Measurements from ENCODE around the gene GLDN. TPM values are rescaled to one million over a fixed set of nuclear protein-coding genes. Genes with fewer than 3 reads are reported as not detected.

The GLDN gene
- total RNA-seq, 4 donors from 2014 or later: 0.77 to 11.8 (median 3.7) TPM

DNA sequence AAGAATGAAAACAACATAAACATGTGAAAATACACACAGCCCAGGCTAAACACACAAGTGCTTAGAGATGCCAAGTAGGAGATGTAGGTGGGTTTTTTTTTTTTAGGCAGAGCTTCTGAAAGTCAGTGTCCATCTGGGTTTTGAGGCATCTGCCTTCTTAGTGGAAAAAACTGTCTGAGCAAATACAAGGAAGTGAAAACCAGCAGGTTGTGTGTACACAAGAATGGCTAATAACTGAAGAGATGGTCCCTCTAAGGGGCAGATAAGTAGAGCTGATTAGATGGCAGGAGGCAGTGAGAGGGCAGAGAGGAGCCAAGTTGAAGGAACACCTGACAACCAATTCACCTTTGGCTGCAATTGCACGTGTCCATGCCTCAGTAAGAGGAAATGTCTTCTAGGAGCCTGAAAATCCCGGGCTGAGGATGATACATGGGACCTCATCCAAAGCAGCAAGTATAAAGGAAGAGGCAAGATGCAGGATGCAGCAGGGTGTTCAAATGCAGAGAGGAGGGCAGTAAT, 37.9 kb upstream of the GLDN start:
- H3K27ac ChIP-seq: no peak overlapping the region
- intact Hi-C loops (cut with DNase I; ENCODE audit: low total_unique reads): no loop called here

DNA sequence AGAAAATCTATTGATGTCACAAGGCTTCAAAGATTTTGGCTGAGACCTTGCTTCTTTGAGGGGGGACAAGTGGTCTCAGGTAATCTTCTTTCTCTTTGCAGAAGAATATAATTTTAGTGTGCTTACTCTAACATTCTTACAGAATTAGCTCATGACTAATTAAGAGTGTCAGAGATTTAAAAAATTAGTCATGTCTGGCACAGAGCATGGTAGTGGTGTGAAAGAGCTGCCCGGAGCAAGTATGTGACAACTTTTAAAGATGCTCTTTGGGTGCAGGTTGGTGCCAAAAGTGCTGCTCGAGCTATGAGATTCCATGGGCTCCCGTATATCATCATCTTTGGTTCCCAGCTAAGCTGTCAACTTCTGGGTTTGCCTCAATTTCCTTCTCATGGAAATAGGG, 34.1 kb upstream of the GLDN start:
- TF ChIP-seq POLR2A (IDR thresholded peaks at IDR 0.05): no peak
- TF ChIP-seq, protein P1, sequence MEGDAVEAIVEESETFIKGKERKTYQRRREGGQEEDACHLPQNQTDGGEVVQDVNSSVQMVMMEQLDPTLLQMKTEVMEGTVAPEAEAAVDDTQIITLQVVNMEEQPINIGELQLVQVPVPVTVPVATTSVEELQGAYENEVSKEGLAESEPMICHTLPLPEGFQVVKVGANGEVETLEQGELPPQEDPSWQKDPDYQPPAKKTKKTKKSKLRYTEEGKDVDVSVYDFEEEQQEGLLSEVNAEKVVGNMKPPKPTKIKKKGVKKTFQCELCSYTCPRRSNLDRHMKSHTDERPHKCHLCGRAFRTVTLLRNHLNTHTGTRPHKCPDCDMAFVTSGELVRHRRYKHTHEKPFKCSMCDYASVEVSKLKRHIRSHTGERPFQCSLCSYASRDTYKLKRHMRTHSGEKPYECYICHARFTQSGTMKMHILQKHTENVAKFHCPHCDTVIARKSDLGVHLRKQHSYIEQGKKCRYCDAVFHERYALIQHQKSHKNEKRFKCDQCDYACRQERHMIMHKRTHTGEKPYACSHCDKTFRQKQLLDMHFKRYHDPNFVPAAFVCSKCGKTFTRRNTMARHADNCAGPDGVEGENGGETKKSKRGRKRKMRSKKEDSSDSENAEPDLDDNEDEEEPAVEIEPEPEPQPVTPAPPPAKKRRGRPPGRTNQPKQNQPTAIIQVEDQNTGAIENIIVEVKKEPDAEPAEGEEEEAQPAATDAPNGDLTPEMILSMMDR (IDR thresholded peaks at IDR 0.05): no peak
- no peak for DNase-seq
- intact Hi-C loops (cut with DNase I; ENCODE audit: low total_unique reads): no loop called here
- H3K27me3 ChIP-seq: no peaks in the 10 kb centered on the region
- no peaks in the 10 kb centered on the region for H3K36me3 ChIP-seq
- no peak overlapping the region for H3K4me3 ChIP-seq
- H3K9me3 ChIP-seq: no peaks in the 10 kb centered on the region
- no peaks in the 10 kb centered on the region for H3K4me1 ChIP-seq
- H3K27ac ChIP-seq: no peak overlapping the region

More for the DNA sequence above, 37.9 kb upstream of the GLDN start:
- no peaks in the 10 kb centered on the region for H3K4me1 ChIP-seq
- no peak overlapping the region for H3K4me3 ChIP-seq
- TF ChIP-seq, protein P1 (IDR thresholded peaks at IDR 0.05): no peak
- TF ChIP-seq POLR2A (IDR thresholded peaks at IDR 0.05): no peak
- no peaks in the 10 kb centered on the region for H3K36me3 ChIP-seq
- no peaks in the 10 kb centered on the region for H3K27me3 ChIP-seq
- H3K9me3 ChIP-seq: no peaks in the 10 kb centered on the region
- no peak for DNase-seq

DNA sequence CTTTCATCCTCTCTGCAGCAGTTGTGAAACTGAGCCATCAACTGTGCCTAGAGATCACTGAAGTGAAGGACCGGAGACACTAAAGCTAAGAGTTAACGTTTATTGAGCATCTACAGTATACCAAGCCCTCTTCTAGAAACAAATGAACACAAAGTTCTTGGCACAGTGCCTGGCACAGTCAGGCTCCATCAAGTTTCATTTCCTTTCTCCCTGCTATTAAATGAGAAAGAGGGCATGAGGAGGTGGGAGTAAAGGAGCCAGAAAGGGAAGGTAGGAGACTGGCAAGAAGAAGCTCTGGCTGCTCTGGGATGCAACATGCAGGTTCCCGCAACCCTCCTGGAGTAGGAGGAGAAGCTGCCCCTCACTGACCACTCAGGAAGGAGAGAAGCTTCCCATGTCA, 33.6 kb upstream of the GLDN start:
- DNase-seq: no peak
- no peak overlapping the region for H3K4me3 ChIP-seq
- H3K36me3 ChIP-seq: no peaks in the 10 kb centered on the region
- H3K27ac ChIP-seq: no peak overlapping the region
- no peaks in the 10 kb centered on the region for H3K9me3 ChIP-seq
- H3K27me3 ChIP-seq: no peaks in the 10 kb centered on the region
- intact Hi-C loops (cut with DNase I; ENCODE audit: low total_unique reads): no loop called here
- H3K4me1 ChIP-seq: no peaks in the 10 kb centered on the region
- TF ChIP-seq, protein P1 (IDR thresholded peaks at IDR 0.05): no peak
- TF ChIP-seq POLR2A (IDR thresholded peaks at IDR 0.05): no peak

DNA sequence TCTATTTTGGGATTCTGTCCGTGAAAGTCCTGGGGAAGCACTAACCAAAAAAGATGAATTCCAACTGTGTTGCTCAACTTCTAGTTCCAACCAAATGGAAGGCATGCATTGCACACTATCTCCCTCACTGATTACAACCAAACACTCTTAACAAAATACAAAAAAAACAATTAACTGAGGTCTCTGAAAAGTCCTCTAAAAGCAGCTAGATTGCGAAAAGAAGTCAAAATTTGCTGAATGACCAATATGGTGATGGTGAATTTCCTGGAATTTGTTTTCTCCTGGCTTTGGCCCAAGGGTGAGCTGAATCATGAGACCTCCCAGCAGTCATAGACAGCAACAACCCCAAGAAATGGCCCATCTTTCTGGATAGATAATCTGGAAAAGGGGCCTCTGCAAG, 31.4 kb upstream of the GLDN start:
- Histone ChIP-seq H3K27ac (no peak overlapping the region), H3K4me3 (no peak overlapping the region), H3K4me1 (no peaks in the 10 kb centered on the region), H3K27me3 (no peaks in the 10 kb centered on the region), H3K36me3 (no peaks in the 10 kb centered on the region), H3K9me3 (no peaks in the 10 kb centered on the region)
- TF ChIP-seq, protein P1 (IDR thresholded peaks at IDR 0.05): no peak
- no peak for TF ChIP-seq POLR2A (IDR thresholded peaks at IDR 0.05)
- DNase-seq: no peak
- intact Hi-C loops (cut with DNase I; ENCODE audit: low total_unique reads): no loop called here

DNA sequence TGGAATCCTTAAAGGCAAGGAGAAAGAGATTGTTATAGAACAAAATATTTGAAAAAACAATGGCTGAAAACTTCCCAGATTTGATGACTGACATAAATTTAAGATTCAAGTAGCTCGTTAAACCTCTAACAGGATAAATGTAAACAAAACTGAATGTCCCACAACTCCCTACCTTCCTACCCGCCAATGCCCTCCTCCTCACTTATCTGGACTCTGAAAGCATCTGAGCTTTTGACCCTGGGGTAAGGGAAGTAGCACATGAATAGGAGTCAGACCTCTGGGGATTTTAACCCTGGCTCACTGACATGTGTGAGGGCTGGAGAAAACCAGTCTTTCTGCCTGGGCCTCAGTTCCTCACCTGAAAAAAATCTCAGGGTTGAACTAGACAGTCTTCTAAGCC, 29.9 kb upstream of the GLDN start:
- H3K9me3 ChIP-seq: no peaks in the 10 kb centered on the region
- DNase-seq: no peak
- intact Hi-C loops (cut with DNase I; ENCODE audit: low total_unique reads): no loop called here
- TF ChIP-seq, protein P1 (IDR thresholded peaks at IDR 0.05): no peak
- no peak for TF ChIP-seq POLR2A (IDR thresholded peaks at IDR 0.05)
- no peaks in the 10 kb centered on the region for H3K4me1 ChIP-seq
- H3K4me3 ChIP-seq: no peak overlapping the region
- H3K36me3 ChIP-seq: no peaks in the 10 kb centered on the region
- H3K27me3 ChIP-seq: no peaks in the 10 kb centered on the region
- no peak overlapping the region for H3K27ac ChIP-seq
